Endothelial cell of umbilical vein (primary cell): ENCODE measurements around the gene CCDC27.

Source experiments
- FOS ChIP-seq: IDR thresholded peaks from 2 replicates; pipeline ENCODE4 v1.6.1; 2011; ENCODE audit warnings: mild to moderate bottlenecking, low read length, moderate library complexity, borderline replicate concordance; ENCODE audit not compliant: insufficient read depth
- MYC ChIP-seq: IDR thresholded peaks from one replicate; pipeline ENCODE4 v1.6.1; 2011; ENCODE audit warnings: mild to moderate bottlenecking, low read depth, low read length
- POLR2AphosphoS5 ChIP-seq: IDR thresholded peaks from 2 replicates; pipeline ENCODE4 v1.6.1; 2012; ENCODE audit warnings: low read depth, mild to moderate bottlenecking, control low read depth, low read length, moderate library complexity; ENCODE audit not compliant: insufficient read depth
- TF ChIP-seq, protein P1 (sequence below), 2 donors: IDR thresholded peaks; 1 replicate in 1 of 2; 2 replicates in 1 of 2; pipeline ENCODE4 v1.5.1; 2011; ENCODE audit warnings: low read length in 2 of 2, mild to moderate bottlenecking in 2 of 2, moderate library complexity in 2 of 2, control low read depth in 1 of 2, inconsistent platforms in 1 of 2, low read depth in 1 of 2; ENCODE audit not compliant: insufficient read depth in 1 of 2; ENCODE audit errors: extremely low read depth in 1 of 2

DNA sequence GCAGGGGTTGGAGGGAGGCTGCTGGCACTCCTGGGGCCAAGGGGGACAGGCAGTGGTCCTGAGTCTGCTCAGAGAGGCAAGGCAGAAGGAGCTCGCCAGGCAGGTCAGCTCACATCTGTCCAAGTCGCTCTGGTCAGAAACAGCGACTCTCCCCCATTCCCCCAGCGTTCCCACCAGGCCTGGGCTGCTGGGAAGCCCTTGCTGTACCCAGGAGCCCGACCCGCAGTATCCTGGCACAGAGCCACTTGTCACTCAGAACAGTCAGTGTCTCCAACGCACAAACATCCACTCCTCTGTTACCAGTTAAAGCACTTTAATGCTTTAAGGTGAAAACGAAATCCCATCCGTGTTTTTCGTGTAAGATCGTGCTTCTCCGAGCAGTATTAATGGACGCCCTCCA is 16.6 kb upstream of the CCDC27 start:
- TF ChIP-seq, protein P1, sequence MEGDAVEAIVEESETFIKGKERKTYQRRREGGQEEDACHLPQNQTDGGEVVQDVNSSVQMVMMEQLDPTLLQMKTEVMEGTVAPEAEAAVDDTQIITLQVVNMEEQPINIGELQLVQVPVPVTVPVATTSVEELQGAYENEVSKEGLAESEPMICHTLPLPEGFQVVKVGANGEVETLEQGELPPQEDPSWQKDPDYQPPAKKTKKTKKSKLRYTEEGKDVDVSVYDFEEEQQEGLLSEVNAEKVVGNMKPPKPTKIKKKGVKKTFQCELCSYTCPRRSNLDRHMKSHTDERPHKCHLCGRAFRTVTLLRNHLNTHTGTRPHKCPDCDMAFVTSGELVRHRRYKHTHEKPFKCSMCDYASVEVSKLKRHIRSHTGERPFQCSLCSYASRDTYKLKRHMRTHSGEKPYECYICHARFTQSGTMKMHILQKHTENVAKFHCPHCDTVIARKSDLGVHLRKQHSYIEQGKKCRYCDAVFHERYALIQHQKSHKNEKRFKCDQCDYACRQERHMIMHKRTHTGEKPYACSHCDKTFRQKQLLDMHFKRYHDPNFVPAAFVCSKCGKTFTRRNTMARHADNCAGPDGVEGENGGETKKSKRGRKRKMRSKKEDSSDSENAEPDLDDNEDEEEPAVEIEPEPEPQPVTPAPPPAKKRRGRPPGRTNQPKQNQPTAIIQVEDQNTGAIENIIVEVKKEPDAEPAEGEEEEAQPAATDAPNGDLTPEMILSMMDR (IDR thresholded peaks at IDR 0.05; ENCODE audit: extremely low read depth in 1 of 2, insufficient read depth in 1 of 2, low read depth in 1 of 2, low read length in 2 of 2), result no peak
- no peak for TF ChIP-seq MYC
- no peak for TF ChIP-seq FOS
- TF ChIP-seq POLR2AphosphoS5, result no peak
